HG02884 (cell line): Measurements from ENCODE around the gene LCN9.
"Not testable (repeated sequence)": the region's sequence is repeated elsewhere in the genome, so short reads cannot be mapped to it uniquely, and the experiment has no call there.

ENCODE experiments used
- ATAC-seq: cut with Tn5 transposase; IDR thresholded peaks from one replicate; pipeline ENCODE4 v1.9.1; 2021; ENCODE audit warnings: mild to moderate bottlenecking, moderate library complexity; ENCODE audit not compliant: unreplicated experiment

LCN9 gene

GRCh38 chr9:135670721-135671590 lies 7.8 kb downstream of the LCN9 start:
- no peak for ATAC-seq

GRCh38 chr9:135671591-135672041 lies 8.5 kb downstream of the LCN9 start:
- ATAC-seq, result no peak

GRCh38 chr9:135672786-135673185 lies 9.7 kb downstream of the LCN9 start:
- not testable (repeated sequence) for ATAC-seq

- ATAC-seq, result no peak
These were observed 10.8 kb downstream of the LCN9 start for GRCh38 chr9:135673941-135674340.

GRCh38 chr9:135674977-135675376 lies 11.9 kb downstream of the LCN9 start:
- ATAC-seq, result no peak

- no peak for ATAC-seq
These were observed 13.8 kb downstream of the LCN9 start for GRCh38 chr9:135676891-135677290.

DNA sequence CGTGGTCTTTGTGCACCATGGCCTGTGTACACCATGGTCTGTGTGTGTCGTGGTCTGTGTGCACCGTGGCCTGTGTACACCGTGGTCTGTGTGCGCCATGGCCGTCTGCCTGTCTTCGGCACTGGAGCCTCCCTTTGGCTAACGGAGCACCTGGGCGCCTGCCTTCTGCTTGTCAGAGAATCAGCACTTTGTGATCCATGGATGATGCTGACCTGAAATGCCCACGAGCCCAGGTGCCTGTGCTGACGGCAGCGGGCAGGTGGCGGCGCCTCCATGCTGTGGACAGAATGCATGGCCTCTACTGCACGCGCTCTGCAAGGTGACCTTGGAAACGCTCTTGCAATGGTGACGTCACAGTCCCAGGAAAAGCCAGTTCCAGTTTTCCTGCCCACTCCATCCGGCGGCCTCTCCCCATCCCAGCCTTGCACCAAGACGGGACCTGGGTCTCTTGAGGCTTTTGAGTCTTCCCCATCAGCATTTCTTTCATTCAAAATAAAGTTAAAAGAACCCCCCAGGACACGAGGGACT lies 14.6 kb downstream of the LCN9 start:
- no peak for ATAC-seq

GRCh38 chr9:135678236-135679017 lies 15.3 kb downstream of the LCN9 start:
- ATAC-seq, result no peak

DNA sequence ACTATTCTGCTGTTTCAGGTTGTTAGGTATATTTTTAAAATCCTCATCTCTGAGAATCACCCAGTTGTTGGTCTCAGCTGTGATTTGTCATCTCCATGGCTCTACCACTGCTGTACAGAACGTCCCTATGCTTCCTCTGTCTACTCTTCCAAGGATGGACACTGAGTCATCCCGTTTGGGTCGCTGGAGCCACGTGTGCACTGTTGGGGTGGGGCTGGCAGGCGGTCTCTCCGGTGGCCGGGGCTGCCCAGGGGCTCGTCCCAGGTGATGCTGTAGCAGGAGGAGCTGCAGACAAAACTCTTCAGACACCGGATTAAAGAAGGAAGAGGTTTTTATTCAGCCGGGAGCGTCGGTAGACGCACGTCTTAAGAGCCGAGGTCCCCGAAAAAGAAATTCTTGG lies 16.9 kb downstream of the LCN9 start:
- no peak for ATAC-seq

DNA sequence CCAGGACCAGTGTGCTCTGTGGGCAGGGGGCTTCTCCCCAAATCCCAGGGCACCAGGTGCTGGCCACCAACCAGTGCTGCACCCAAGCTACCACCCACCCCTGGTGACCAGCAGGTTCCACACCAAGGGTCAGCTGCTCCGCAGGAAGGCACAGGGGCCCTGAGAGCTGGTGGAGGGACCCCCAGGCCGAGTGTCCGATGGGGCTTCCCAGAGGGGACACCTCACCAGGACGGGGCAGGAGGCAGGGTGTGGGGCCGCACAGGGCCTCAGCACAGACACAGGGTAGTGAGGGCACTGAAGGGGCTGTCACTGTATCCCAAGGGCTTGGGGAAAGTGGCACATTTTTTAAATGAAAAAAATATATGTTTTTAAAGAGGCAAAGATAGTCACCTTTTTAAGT lies 18.1 kb downstream of the LCN9 start:
- ATAC-seq, result no peak

DNA sequence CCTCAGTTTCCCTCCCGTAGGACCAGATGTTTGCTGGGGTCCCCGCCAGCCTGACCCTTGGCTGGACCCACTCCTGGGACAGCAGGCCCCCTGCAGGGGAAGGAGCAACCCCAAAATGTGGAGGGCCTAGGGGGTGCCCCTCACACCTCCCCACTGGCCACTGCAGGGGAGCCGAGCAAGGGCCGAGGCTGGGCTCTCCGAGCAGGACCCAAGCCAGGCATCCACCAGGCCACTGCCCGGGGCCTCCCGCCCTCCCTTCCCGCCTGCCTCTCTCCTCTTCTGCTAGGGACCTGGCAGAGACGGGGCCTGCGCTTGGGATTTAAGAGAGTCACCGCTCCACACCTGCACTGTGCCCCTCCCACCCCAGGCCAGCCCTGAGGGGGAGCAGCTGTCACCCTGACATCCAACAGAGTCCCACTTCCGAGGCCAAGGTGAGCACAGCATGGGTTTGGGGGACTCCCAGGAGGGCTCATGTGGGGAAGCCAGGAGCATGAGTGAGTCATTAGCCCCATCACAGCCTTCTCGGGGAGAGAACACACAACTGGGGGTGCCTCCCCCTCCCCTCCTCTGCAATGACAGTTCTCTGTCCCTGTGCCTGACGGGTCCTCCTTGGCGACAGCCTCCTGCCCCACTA lies 20.4 kb downstream of the LCN9 start:
- ATAC-seq, result no peak

DNA sequence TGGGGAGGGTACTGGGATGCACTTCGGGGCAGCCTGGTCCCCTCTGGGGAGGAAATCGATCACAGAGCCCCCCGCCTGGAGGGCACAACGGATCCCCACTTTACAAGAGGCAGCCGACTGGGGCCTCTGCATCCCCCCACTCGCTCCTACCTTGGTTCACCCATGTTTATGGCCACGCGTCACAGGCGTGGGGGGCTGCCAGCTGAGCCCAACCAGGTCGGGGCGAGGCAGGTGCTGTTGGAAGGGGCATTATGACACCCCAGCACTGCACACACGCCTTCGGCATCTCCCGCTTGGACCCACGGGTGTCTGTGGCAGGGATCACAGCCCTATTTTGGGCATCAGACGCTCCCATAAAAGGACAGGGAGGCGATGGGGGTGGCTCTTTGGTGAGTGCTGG lies 21.6 kb downstream of the LCN9 start:
- ATAC-seq, result no peak

GRCh38 chr9:135687216-135687615 lies 24.1 kb downstream of the LCN9 start:
- no peak for ATAC-seq

DNA sequence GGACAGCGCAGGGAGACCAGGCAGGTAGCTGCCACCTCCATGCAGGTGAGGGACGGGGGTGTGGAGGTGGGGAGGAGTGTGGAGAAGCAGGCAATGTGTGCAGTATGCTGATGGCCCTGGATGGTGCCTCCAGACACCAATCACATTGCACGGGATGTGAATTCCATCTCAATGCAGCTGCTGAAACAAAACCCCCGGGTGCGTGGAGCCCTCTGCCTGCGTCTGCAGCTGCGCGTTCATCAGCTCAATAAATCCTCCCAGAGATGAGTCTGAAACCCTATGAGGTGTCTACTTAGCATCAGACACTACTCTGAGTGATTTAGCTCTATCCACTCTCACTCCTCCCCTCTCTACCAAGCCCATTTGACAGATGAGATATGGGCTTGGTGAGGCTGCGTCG lies 25.9 kb downstream of the LCN9 start:
- no peak for ATAC-seq

GRCh38 chr9:135690836-135691570 lies 27.9 kb downstream of the LCN9 start:
- ATAC-seq, result no peak

GRCh38 chr9:135692410-135692809 lies 29.3 kb downstream of the LCN9 start:
- ATAC-seq, result no peak

- ATAC-seq, result no peak
These were observed 30.2 kb downstream of the LCN9 start for GRCh38 chr9:135693265-135693664.

GRCh38 chr9:135693771-135694170 lies 30.7 kb downstream of the LCN9 start:
- no peak for ATAC-seq

DNA sequence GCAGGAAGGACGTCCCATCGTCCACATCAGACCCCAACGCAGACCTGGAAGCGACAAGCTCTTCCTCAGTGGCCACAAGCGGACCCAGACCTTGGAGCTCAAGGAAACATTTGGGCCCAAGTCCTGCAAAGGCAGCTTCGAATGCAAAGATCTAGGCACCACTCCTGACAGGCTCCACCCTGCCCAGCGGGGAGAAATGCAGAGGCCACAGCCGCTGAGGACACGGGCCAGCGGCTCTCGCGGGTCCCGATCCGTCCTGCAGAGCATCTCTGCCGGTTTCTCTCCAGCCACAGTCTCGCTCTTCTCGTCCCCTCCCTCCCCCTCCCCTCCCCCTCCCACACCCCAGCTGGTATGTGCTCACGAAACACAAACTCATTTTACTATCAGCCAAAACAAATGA lies 31.3 kb downstream of the LCN9 start:
- no peak for ATAC-seq

- ATAC-seq, result no peak
These were observed 31.9 kb downstream of the LCN9 start for GRCh38 chr9:135695036-135695435.

DNA sequence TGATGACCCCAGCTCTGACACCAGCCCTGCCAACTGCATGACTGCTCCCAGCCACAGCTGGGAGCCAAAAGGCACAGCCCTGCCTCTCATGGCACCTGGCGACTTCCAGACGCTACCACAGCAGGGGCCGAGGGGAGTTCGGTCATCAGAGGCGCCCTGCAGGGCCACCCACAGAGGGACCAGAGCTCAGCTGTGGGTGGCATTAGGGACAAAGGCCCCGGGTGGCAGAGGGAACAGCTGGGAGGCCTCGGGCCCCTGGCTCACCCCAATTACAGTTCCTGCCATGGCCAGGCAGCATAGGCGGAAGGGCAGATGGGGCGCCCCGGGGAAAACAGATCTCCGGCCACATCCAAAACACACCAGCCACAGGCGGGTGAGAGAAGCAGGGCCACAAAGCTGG lies 32.5 kb downstream of the LCN9 start:
- no peak for ATAC-seq
